H1 (cell line): ENCODE measurements around the gene CHN2. TPM values are rescaled to one million over a fixed set of nuclear protein-coding genes. Genes with fewer than 3 reads are reported as not detected.

Experiments
- CTCF ChIA-PET: fragments of 300-600 bp; sonication (Branson Sonifier 250); formaldehyde crosslinking; loops from one replicate; lab custom pipeline; 2021; ENCODE audit not compliant: partially characterized antibody; lab: Charles Lee
- POLR2A ChIA-PET: fragments of 300-600 bp; sonication (Branson Sonifier 250); formaldehyde crosslinking; loops from one replicate; lab custom pipeline; 2021; ENCODE audit warnings: inconsistent platforms; ENCODE audit not compliant: partially characterized antibody; lab: Charles Lee
- DNase-seq, 2 experiments: peaks; one replicate each; pipeline versions ENCODE4 v3.0.0 to v3.0.0-alpha.2; 2010 to 2022; ENCODE audit warnings: low spot score in 2 of 2, low read depth in 1 of 2, mixed read lengths in 1 of 2
- FAIRE-seq: peaks from 2 replicates; lab custom pipeline; 2011; peaks lifted over from hg19 to GRCh38; lab: Jason Lieb, UNC
- H2AFZ ChIP-seq: 2 replicates; pipeline ENCODE4 v1.8.1; 2012; ENCODE audit warnings: low read length, inconsistent platforms
- H2AK5ac ChIP-seq: 2 replicates; pipeline ENCODE4 v1.6.1; 2013; ENCODE audit warnings: low read depth, low read length
- H2BK120ac ChIP-seq: replicated peaks from 2 replicates; pipeline ENCODE3; 2013; ENCODE audit warnings: low read depth, low read length, inconsistent platforms
- H2BK12ac ChIP-seq: 2 replicates; pipeline ENCODE4 v1.6.1; 2013; ENCODE audit warnings: low read depth, low read length
- H2BK15ac ChIP-seq: 2 replicates; pipeline ENCODE4 v1.6.1; 2013; ENCODE audit warnings: low read length
- H2BK20ac ChIP-seq: 2 replicates; pipeline ENCODE4 v1.6.1; 2013; ENCODE audit warnings: low read length
- H2BK5ac ChIP-seq: 2 replicates; pipeline ENCODE4 v1.6.1; 2013; ENCODE audit warnings: low read depth, low read length
- H3K14ac ChIP-seq: 2 replicates; pipeline ENCODE4 v1.6.1; 2013; ENCODE audit warnings: inconsistent platforms; ENCODE audit not compliant: insufficient read length
- H3K18ac ChIP-seq: 2 replicates; pipeline ENCODE4 v1.6.1; 2013; ENCODE audit warnings: low read length; ENCODE audit errors: extremely low read depth
- H3K23ac ChIP-seq: 2 replicates; pipeline ENCODE4 v1.6.1; 2013; ENCODE audit warnings: inconsistent platforms; ENCODE audit not compliant: insufficient read length
- H3K23me2 ChIP-seq: 2 replicates; pipeline ENCODE4 v1.6.1; 2013; ENCODE audit warnings: low read depth, low read length
- H3K27ac ChIP-seq: 2 replicates; pipeline ENCODE4 v1.6.1; 2011; ENCODE audit warnings: low read depth, low read length, inconsistent platforms
- H3K27me3 ChIP-seq, 4 experiments: replicated peaks in 1 of 4; 1 replicate in 1 of 4; 2 replicates in 3 of 4; pipeline versions ENCODE4 v1.6.1 to v1.8.1; 2011 to 2013; ENCODE audit warnings: low read length in 3 of 4, mild to moderate bottlenecking in 3 of 4, inconsistent platforms in 2 of 4, mixed read lengths in 2 of 4, moderate library complexity in 1 of 4; ENCODE audit not compliant: control insufficient read depth in 3 of 4, insufficient read depth in 3 of 4; ENCODE audit errors: extremely low read depth in 1 of 4
- H3K36me3 ChIP-seq, 4 experiments: 2 replicates each; pipeline versions ENCODE4 v1.6.1 to v1.8.1; 2011 to 2013; ENCODE audit warnings: mild to moderate bottlenecking in 4 of 4, low read length in 3 of 4, moderate library complexity in 2 of 4, control low read depth in 1 of 4, inconsistent platforms in 1 of 4; ENCODE audit not compliant: insufficient read depth in 4 of 4, control insufficient read depth in 2 of 4
- H3K4ac ChIP-seq: replicated peaks from 2 replicates; pipeline ENCODE3; 2013; ENCODE audit warnings: low read length, low read depth, mixed read lengths, inconsistent platforms; ENCODE audit not compliant: insufficient read length
- H3K4me1 ChIP-seq, 4 experiments: replicated peaks in 1 of 4; 1 replicate in 1 of 4; 2 replicates in 3 of 4; pipeline versions ENCODE4 v1.6.1 to v1.8.1; 2011 to 2013; ENCODE audit warnings: low read length in 3 of 4, inconsistent platforms in 2 of 4, mixed read lengths in 1 of 4; ENCODE audit not compliant: insufficient read depth in 4 of 4, control insufficient read depth in 3 of 4
- H3K4me2 ChIP-seq, 2 experiments: 2 replicates each; pipeline versions ENCODE4 v1.6.1 to v1.8.1; 2011 to 2013; ENCODE audit warnings: low read depth in 2 of 2, low read length in 2 of 2, control low read depth in 1 of 2, inconsistent platforms in 1 of 2, mild to moderate bottlenecking in 1 of 2; ENCODE audit not compliant: insufficient read depth in 1 of 2
- H3K4me3 ChIP-seq, 4 experiments: fragments of 200-600, 300-600 bp in 1 of 4; sonication (generic), shearing (Covaris generic), sonication (Bioruptor Twin) in 1 of 4; 2 replicates each; pipeline versions ENCODE4 v1.5.1 to v1.8.1; 2011 to 2016; ENCODE audit warnings: low read length in 4 of 4, low read depth in 3 of 4, control low read depth in 2 of 4, inconsistent platforms in 2 of 4, mild to moderate bottlenecking in 2 of 4, mixed read lengths in 1 of 4, moderate library complexity in 1 of 4; ENCODE audit not compliant: insufficient read depth in 2 of 4; ENCODE audit errors: extremely low read depth in 1 of 4
- H3K56ac ChIP-seq: replicated peaks from 2 replicates; pipeline ENCODE3; 2013; ENCODE audit warnings: low read depth, mild to moderate bottlenecking, mixed read lengths, low read length, inconsistent platforms; ENCODE audit not compliant: insufficient read length
- H3K79me1 ChIP-seq: 2 replicates; pipeline ENCODE4 v1.6.1; 2013; ENCODE audit warnings: low read depth, low read length, control low read depth
- H3K79me2 ChIP-seq, 2 experiments: 2 replicates each; pipeline versions ENCODE4 v1.6.1 to v1.8.1; 2012 to 2013; ENCODE audit warnings: low read length in 2 of 2, mild to moderate bottlenecking in 2 of 2, inconsistent platforms in 1 of 2; ENCODE audit not compliant: insufficient read depth in 2 of 2, control insufficient read depth in 1 of 2
- H3K9ac ChIP-seq, 4 experiments: replicated peaks in 1 of 4; 1 replicate in 1 of 4; 2 replicates in 3 of 4; pipeline versions ENCODE4 v1.6.1 to v1.8.1; 2011 to 2013; ENCODE audit warnings: low read depth in 3 of 4, low read length in 3 of 4, control low read depth in 2 of 4, mild to moderate bottlenecking in 2 of 4, moderate library complexity in 2 of 4, inconsistent platforms in 1 of 4; ENCODE audit errors: extremely low read depth in 1 of 4
- H3K9me3 ChIP-seq, 2 experiments: 2 replicates each; pipeline versions ENCODE4 v1.6.1 to v1.8.1; 2012 to 2013; ENCODE audit warnings: mild to moderate bottlenecking in 2 of 2, moderate library complexity in 2 of 2, control low read depth in 1 of 2, inconsistent platforms in 1 of 2, low read depth in 1 of 2, low read length in 1 of 2, mixed read lengths in 1 of 2; ENCODE audit not compliant: insufficient read depth in 2 of 2
- H4K20me1 ChIP-seq, 2 experiments: replicated peaks in 1 of 2; 2 replicates each; pipeline versions ENCODE3 to v1.8.1; 2011 to 2013; ENCODE audit warnings: inconsistent platforms in 2 of 2, low read length in 2 of 2, mild to moderate bottlenecking in 1 of 2; ENCODE audit not compliant: insufficient read depth in 2 of 2, control insufficient read depth in 1 of 2
- H4K5ac ChIP-seq: 2 replicates; pipeline ENCODE4 v1.6.1; 2013; ENCODE audit warnings: low read length, low read depth, mixed read lengths, inconsistent platforms; ENCODE audit not compliant: insufficient read length
- H4K8ac ChIP-seq: 2 replicates; pipeline ENCODE4 v1.8.0; 2013; ENCODE audit warnings: mild to moderate bottlenecking, moderate library complexity, low read length, inconsistent platforms; ENCODE audit not compliant: insufficient read depth; ENCODE audit errors: extremely low read depth
- H4K91ac ChIP-seq: replicated peaks from 2 replicates; pipeline ENCODE3; 2013; ENCODE audit warnings: low read length, mixed read lengths, inconsistent platforms; ENCODE audit not compliant: insufficient read length
- E2F6 ChIP-seq: IDR thresholded peaks from 2 replicates; pipeline ENCODE4 v1.6.1; 2012; ENCODE audit warnings: inconsistent platforms
- EP300 ChIP-seq, 2 experiments: IDR thresholded peaks; 1 replicate in 1 of 2; 2 replicates in 1 of 2; pipeline ENCODE4 v1.6.1; 2011 to 2012; ENCODE audit warnings: low read depth in 2 of 2, low read length in 2 of 2, mild to moderate bottlenecking in 2 of 2, borderline replicate concordance in 1 of 2, inconsistent platforms in 1 of 2, moderate library complexity in 1 of 2
- EZH2 ChIP-seq: fragments of 200-600 bp; sonication (generic); IDR thresholded peaks from 2 replicates; pipeline ENCODE4 v1.7.1; 2012; ENCODE audit warnings: low read depth, mild to moderate bottlenecking, moderate library complexity, low read length, inconsistent platforms; ENCODE audit not compliant: severe bottlenecking
- HDAC6 ChIP-seq: IDR thresholded peaks from one replicate; pipeline ENCODE4 v1.7.1; 2012; ENCODE audit warnings: low read depth, mild to moderate bottlenecking, inconsistent platforms, low read length, moderate library complexity
- RFX5 ChIP-seq: IDR thresholded peaks from 2 replicates; pipeline ENCODE4 v1.6.1; 2011; ENCODE audit warnings: low read depth, low read length, improper control_type of control experiment, borderline replicate concordance
- SP4 ChIP-seq: IDR thresholded peaks from 2 replicates; pipeline ENCODE4 v1.6.1; 2012; ENCODE audit warnings: low read length, inconsistent platforms
- TBP ChIP-seq: IDR thresholded peaks from 2 replicates; pipeline ENCODE4 v1.6.1; 2011; ENCODE audit warnings: low read depth, low read length, improper control_type of control experiment
- ZNF274 ChIP-seq: IDR thresholded peaks from 2 replicates; pipeline ENCODE4 v1.7.0; 2012; ENCODE audit warnings: low read length, borderline replicate concordance; ENCODE audit errors: extremely low read depth
- WGBS, 2 experiments: shearing (Covaris generic) in 1 of 2; methylation state at CpG; one replicate each; pipeline versions ENCODE4 v1.1.6 to v1.1.7; 2013 to 2015; ENCODE audit warnings: low lambda C conversion rate in 2 of 2, mixed read lengths in 2 of 2, inconsistent platforms in 1 of 2, low coverage in 1 of 2, missing lambda C conversion rate in 1 of 2; ENCODE audit not compliant: insufficient replicate concordance in 2 of 2, insufficient coverage in 1 of 2, insufficient read length in 1 of 2; ENCODE audit errors: extremely low coverage in 1 of 2, missing lambda C conversion rate in 1 of 2; 5-methylcytosine and 5-hydroxymethylcytosine counted together
- polyA plus RNA-seq, 7 experiments: library from polyadenylated mRNA; depleted of rRNA in 3 of 7; stranded (reverse) in 5 of 7; unstranded in 2 of 7; fragments of >200 nt in 5 of 7; fragments of 200-250 nt in 2 of 7; gene quantifications; 1 replicate in 5 of 7; 2 replicates in 1 of 7; 4 replicates in 1 of 7; pipeline versions ENCODE4 v1.2.1 to v1.2.3, GENCODE V29; 2011 to 2013; ENCODE audit warnings: missing spikeins in 2 of 7, mixed read lengths in 2 of 7
- total RNA-seq: library from RNA; stranded (reverse); fragmentation: NEBNext Ultra II Directional; extraction: Animal tissue kit (Norgen Biotek cat#: 25700); gene quantifications from 2 replicates; pipeline ENCODE4 v1.2.1, GENCODE V29; 2021
- TF ChIP-seq, protein P1 (sequence below): IDR thresholded peaks from 2 replicates; pipeline ENCODE4 v1.6.1; 2011; ENCODE audit warnings: low read length, improper control_type of control experiment

The CHN2 gene
- total and polyA plus RNA-seq, 2 of the 8 experiments (the other 6 are each of a cell fraction or from before 2014, with no cell fraction given) = 2.9 to 4.8 TPM

GRCh38 chr7:29418651-29419050 is 224.1 kb downstream of the CHN2 start:
- Histone ChIP-seq H3K4ac (no peak overlapping the region), H3K23ac (no peak overlapping the region), H3K36me3 (no peaks in the 10 kb centered on the region), H3K4me3 (no peak overlapping the region), H3K27me3 (no peaks in the 10 kb centered on the region), H4K20me1 (no peaks in the 10 kb centered on the region), H3K56ac (no peak overlapping the region), H2BK120ac (no peak overlapping the region)
- DNase-seq = no peak
- TF ChIP-seq RFX5 (no peak), EP300 (IDR thresholded peaks at IDR 0.05; ENCODE audit: borderline replicate concordance in 1 of 2, low read depth in 2 of 2, low read length in 2 of 2) (no peak), E2F6 (no peak), HDAC6 (no peak), TBP (no peak), EZH2 (no peak), ZNF274 (no peak), SP4 (no peak)
- TF ChIP-seq, protein P1, sequence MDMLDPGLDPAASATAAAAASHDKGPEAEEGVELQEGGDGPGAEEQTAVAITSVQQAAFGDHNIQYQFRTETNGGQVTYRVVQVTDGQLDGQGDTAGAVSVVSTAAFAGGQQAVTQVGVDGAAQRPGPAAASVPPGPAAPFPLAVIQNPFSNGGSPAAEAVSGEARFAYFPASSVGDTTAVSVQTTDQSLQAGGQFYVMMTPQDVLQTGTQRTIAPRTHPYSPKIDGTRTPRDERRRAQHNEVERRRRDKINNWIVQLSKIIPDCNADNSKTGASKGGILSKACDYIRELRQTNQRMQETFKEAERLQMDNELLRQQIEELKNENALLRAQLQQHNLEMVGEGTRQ = no peak
- TF ChIP-seq, all 59 proteins: peak for 0
- no peak for FAIRE-seq
- Histone ChIP-seq H2AFZ (no peak overlapping the region), H2BK15ac (no peak overlapping the region), H3K4me1 (no peaks in the 10 kb centered on the region), H2BK12ac (no peak overlapping the region), H4K8ac (no peak overlapping the region), H4K91ac (no peak overlapping the region), H3K27ac (no peak overlapping the region), H3K9ac (no peak overlapping the region), H3K18ac (no peak overlapping the region), H3K23me2 (no peaks in the 10 kb centered on the region), H3K4me2 (no peak overlapping the region), H2AK5ac (no peak overlapping the region), H2BK20ac (no peak overlapping the region), H3K79me2 (no peaks in the 10 kb centered on the region), H4K5ac (no peak overlapping the region), H3K9me3 (no peaks in the 10 kb centered on the region), H3K79me1 (no peaks in the 10 kb centered on the region), H3K14ac (no peak overlapping the region), H2BK5ac (no peak overlapping the region)
- ChIA-PET POLR2A (interaction anchor here (0.7 kb wide), 1 partner anchor 14 kb away, joined by 3 read pairs; no protein-coding TSS in a partner anchor), CTCF (interaction anchor here (0.7 to 1.8 kb wide), 4 partner anchors 10 to 1461 kb away, joined by 3 to 6 read pairs (median 5); no protein-coding TSS in a partner anchor)
- WGBS, 2 experiments = 73% methylated on average over 6 of the region's 6 CpGs; no CpG with 5 or more reads in 1 of the 2 experiments
